Activated B cell treated with CpG ODN at 0.5 μM for 24 hours (primary cell): Measurements from ENCODE around the gene AUTS2. TPM values are rescaled to one million over a fixed set of nuclear protein-coding genes. Genes with fewer than 3 reads are reported as not detected.
A peak's percentile ranks its signal among the peaks of the same experiment; 100 is the strongest.

Experiments
- ATAC-seq: fragments of 200-7000 bp; cut with Tn5 transposase; one replicate; pipeline ENCODE4 v1.10.0; 2021; ENCODE audit warnings: low read depth, mild to moderate bottlenecking, moderate library complexity
- CTCF ChIA-PET: fragments of 350-600 bp; sonication (Branson Sonifier 250); formaldehyde crosslinking; loops from one replicate; lab custom pipeline; 2021; ENCODE audit warnings: antibody characterized with exemption; lab: Charles Lee
- POLR2A ChIA-PET: fragments of 350-600 bp; sonication (Branson Sonifier 250); formaldehyde crosslinking; loops from one replicate; lab custom pipeline; 2021; ENCODE audit warnings: antibody characterized with exemption; lab: Charles Lee
- DNase-seq: peaks from one replicate; pipeline ENCODE4 v3.0.0; 2022
- H3K27ac Mint-ChIP-seq: one replicate; pipeline ENCODE4 v1.8.0; 2020; ENCODE audit warnings: mixed read lengths
- H3K27me3 Mint-ChIP-seq: one replicate; pipeline ENCODE4 v1.8.0; 2021; ENCODE audit warnings: mixed read lengths
- H3K36me3 Mint-ChIP-seq: one replicate; pipeline ENCODE4 v1.8.0; 2021; ENCODE audit warnings: low read depth, mixed read lengths
- H3K4me1 Mint-ChIP-seq: one replicate; pipeline ENCODE4 v1.8.0; 2021; ENCODE audit warnings: mixed read lengths
- H3K4me3 Mint-ChIP-seq: one replicate; pipeline ENCODE4 v1.8.0; 2020; ENCODE audit warnings: mild to moderate bottlenecking, mixed read lengths
- H3K9me3 Mint-ChIP-seq: one replicate; pipeline ENCODE4 v1.8.0; 2020; ENCODE audit warnings: mixed read lengths
- intact Hi-C: fragments of 100-400 bp; cut with micrococcal nuclease; formaldehyde crosslinking; loops from one replicate; pipeline ENCODE4 v1.15.1; 2024
- total RNA-seq: library from RNA; stranded (reverse); gene quantifications from 2 replicates; pipeline ENCODE4 v1.2.3, GENCODE V29; 2022
- TF ChIP-seq, protein P1 (sequence below): fragments of 200-600 bp; IDR thresholded peaks from one replicate; pipeline ENCODE4 v1.8.0; 2022; ENCODE audit warnings: antibody characterized with exemption, mild to moderate bottlenecking

AUTS2 gene
- total RNA-seq, 1 donor from 2014 or later, result 15.9 TPM

DNA sequence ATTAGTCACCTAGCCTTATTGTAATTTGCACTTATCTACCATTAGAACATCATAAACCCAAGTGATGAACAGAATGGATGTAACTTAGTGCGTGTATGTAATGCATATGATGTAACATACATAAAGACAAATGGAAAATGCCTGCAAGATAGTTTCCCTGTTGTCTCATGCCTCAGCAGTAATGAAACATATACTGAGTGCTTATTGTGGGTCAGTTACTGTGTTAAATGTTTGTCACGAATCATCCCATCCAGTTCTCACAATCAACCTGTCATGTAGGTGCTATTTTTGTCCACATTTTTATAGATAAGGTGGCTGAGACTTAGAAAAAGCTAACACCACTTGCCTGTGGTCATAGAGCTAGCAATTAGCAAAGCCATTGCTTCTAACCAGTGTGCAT, 350.8 kb downstream of the AUTS2 start:
- TF ChIP-seq, protein P1, sequence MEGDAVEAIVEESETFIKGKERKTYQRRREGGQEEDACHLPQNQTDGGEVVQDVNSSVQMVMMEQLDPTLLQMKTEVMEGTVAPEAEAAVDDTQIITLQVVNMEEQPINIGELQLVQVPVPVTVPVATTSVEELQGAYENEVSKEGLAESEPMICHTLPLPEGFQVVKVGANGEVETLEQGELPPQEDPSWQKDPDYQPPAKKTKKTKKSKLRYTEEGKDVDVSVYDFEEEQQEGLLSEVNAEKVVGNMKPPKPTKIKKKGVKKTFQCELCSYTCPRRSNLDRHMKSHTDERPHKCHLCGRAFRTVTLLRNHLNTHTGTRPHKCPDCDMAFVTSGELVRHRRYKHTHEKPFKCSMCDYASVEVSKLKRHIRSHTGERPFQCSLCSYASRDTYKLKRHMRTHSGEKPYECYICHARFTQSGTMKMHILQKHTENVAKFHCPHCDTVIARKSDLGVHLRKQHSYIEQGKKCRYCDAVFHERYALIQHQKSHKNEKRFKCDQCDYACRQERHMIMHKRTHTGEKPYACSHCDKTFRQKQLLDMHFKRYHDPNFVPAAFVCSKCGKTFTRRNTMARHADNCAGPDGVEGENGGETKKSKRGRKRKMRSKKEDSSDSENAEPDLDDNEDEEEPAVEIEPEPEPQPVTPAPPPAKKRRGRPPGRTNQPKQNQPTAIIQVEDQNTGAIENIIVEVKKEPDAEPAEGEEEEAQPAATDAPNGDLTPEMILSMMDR, result no peak
- Mint-ChIP-seq H3K36me3 (no peaks in the 10 kb centered on the region), H3K27ac (no peak overlapping the region), H3K27me3 (no peaks in the 10 kb centered on the region), H3K4me1 (peaks cover 32% of the 10 kb centered on the region), H3K4me3 (no peak overlapping the region), H3K9me3 (no peaks in the 10 kb centered on the region)
- intact Hi-C loops, result no loop called here
- ATAC-seq (no peak), DNase-seq (no peak)
- ChIA-PET CTCF (no interaction called here), POLR2A (no interaction called here)

DNA sequence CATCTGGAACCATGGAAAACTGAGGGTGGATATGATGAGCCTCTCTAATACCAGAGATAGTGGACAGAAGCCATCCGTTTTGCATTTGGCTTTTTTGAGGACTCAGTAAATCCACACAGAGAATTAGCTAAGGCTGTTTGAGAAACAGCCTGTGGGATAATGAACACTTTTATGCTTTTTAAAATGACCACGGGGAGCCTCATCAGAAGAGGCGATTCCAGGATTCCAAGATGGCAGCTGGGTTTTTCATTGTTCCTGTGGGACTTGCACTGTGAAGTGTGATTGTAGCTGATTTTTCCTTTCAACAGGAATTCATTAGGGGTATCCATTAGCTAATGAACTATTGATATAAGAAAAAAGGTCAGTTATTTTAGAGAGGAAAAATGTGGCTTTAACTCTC, 353.2 kb downstream of the AUTS2 start:
- Mint-ChIP-seq H3K4me3 (no peak overlapping the region), H3K9me3 (no peaks in the 10 kb centered on the region), H3K27ac (no peak overlapping the region), H3K4me1 (peaks cover 53% of the 10 kb centered on the region), H3K27me3 (no peaks in the 10 kb centered on the region), H3K36me3 (no peaks in the 10 kb centered on the region)
- TF ChIP-seq, protein P1, result no peak
- ATAC-seq, result no peak
- no peak for DNase-seq
- POLR2A ChIA-PET, result interaction anchor here (0.7 kb wide), 1 partner anchor 153 kb away, joined by 3 read pairs; no protein-coding TSS in a partner anchor
- intact Hi-C loops, result loop anchor here (1.0 kb wide), 1 partner anchor 11 kb away; no protein-coding TSS in a partner anchor
- CTCF ChIA-PET, result no interaction called here

DNA sequence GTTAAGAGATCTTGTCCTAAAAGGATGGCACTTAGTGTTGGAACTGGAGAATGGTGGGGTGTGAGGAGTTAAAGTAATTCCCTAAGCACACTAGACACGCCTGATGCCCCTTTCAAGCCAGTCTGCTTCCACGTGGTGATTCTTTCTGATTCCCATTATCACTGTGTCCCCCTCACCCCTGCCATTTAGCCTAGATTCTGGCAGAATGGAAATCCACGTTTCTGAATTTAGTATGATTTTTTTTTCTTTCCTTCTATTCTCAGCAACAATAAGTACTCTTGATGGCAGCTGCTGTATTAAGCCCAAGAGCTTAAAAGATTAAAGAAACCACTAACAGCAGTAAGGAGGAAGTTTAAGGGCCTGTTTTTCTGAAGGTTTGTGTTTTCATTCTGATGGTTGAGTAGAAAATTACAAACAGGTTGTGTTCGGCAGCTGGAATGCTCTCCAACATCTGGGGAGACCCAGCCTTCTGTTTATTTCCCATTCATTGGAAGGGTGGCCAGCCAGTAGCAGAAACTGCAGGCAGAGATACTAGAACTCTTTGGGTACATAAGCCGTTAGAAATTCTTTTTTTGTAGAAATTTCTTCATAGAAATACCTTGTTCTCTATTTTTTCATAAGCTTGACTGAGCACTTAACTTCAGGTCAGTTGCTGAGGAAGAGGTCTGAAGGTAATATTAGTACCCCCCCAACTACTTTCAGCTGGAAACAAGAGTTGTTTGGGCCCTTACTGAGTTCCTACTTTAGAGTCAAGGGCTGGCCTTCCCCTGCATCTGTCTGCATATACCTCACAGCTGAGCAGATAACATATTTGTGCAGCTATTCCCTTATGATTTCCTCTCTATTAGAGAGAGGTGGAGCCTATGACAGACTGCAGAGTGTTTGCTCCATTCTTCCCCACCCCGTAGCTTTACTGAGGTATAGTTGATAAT, 355.1 kb downstream of the AUTS2 start:
- ATAC-seq (peak; percentile 90), DNase-seq (no peak)
- H3K27me3 Mint-ChIP-seq, result no peaks in the 10 kb centered on the region
- H3K4me1 Mint-ChIP-seq, result peaks cover 58% of the 10 kb centered on the region
- H3K36me3 Mint-ChIP-seq, result no peaks in the 10 kb centered on the region
- peak overlapping the region; percentile 93 for H3K27ac Mint-ChIP-seq
- POLR2A ChIA-PET, result interaction anchor here (0.8 to 2.4 kb wide), 4 partner anchors 10 to 129 kb away, joined by 3 to 8 read pairs (median 3); no protein-coding TSS in a partner anchor
- peak overlapping the region; percentile 54 for H3K4me3 Mint-ChIP-seq
- CTCF ChIA-PET, result interaction anchor here (1.4 to 1.6 kb wide), 2 partner anchors 11 to 88 kb away, joined by 3 to 5 read pairs; no protein-coding TSS in a partner anchor
- intact Hi-C loops, result no loop called here
- H3K9me3 Mint-ChIP-seq, result no peaks in the 10 kb centered on the region
- TF ChIP-seq, protein P1, result no peak

DNA sequence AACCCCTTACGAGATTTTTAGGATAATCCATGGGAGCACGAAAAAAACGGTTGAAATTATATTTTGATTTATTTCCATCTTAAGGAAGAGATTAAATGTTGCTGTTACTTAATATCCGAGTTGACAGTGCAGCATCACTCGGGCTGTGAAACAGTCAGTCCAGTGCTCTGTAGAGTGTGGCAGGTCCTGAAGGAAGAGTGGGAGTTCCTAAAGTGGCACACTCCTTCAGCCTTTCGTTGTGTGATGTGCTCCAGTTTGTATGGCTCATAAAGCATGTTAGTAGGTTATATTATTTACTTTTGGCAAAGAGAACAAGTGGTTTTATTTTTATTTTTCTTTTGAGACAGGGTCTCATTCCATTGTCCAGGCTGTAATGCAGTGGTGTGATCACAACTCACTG, 358.3 kb downstream of the AUTS2 start:
- POLR2A ChIA-PET, result interaction anchor here (0.7 kb wide), 1 partner anchor 105 kb away, joined by 6 read pairs; no protein-coding TSS in a partner anchor
- H3K36me3 Mint-ChIP-seq, result no peaks in the 10 kb centered on the region

More for the DNA sequence above, 358.3 kb downstream of the AUTS2 start:
- Mint-ChIP-seq H3K9me3 (no peaks in the 10 kb centered on the region), H3K4me3 (no peak overlapping the region), H3K27ac (no peak overlapping the region), H3K4me1 (peaks cover 67% of the 10 kb centered on the region), H3K27me3 (no peaks in the 10 kb centered on the region)
- TF ChIP-seq, protein P1, result no peak
- ATAC-seq (no peak), DNase-seq (no peak)
- intact Hi-C loops, result no loop called here
- CTCF ChIA-PET, result no interaction called here
